ENCODE results near the gene USP5. TPM values are rescaled to one million over a fixed set of nuclear protein-coding genes. Genes with fewer than 3 reads are reported as not detected.

The USP5 gene
- total and polyA plus RNA-seq, 2 of the 8 experiments (the other 6 are each of a cell fraction or from before 2014, with no cell fraction given) = 66.5 to 148 TPM

GRCh38 chr12:6867413-6868210 lies 15.7 kb downstream of the USP5 start, which contains the start of gene TPI1:
TPI1 (plus strand) TSS chr12:6867531; CDS start chr12:6867567, 36 bp downstream.
- Histone ChIP-seq H2BK120ac (replicated peaks; ENCODE audit: low read depth, low read length) (peak within 1 kb of the TSS; percentile 61), H3K79me2 (ENCODE audit: control insufficient read depth in 1 of 2, insufficient read depth in 2 of 2, low read length in 2 of 2) (peaks cover 0 to 22% of the 10 kb centered on the region in 2 experiments; a peak in 2 of 4 replicates), H4K5ac (ENCODE audit: insufficient read length, low read depth, low read length) (peak within 1 kb of the TSS; percentile 53), H3K27ac (ENCODE audit: low read depth, low read length) (peak within 1 kb of the TSS; percentile 71), H2BK20ac (ENCODE audit: low read length) (no peak within 1 kb of the TSS), H3K4me2 (ENCODE audit: insufficient read depth in 1 of 2, low read depth in 2 of 2, low read length in 2 of 2) (peak within 1 kb of the TSS; percentile 93 to 94), H3K23ac (ENCODE audit: insufficient read length) (no peak within 1 kb of the TSS), H2AFZ (ENCODE audit: low read length) (no peak within 1 kb of the TSS), H3K23me2 (ENCODE audit: low read depth, low read length) (peaks cover 18% of the 10 kb centered on the region), H4K20me1 (replicated peaks in 1 of 2; ENCODE audit: control insufficient read depth in 1 of 2, insufficient read depth in 2 of 2, low read length in 2 of 2) (peaks cover 25 to 30% of the 10 kb centered on the region in 2 experiments), H3K36me3 (ENCODE audit: control insufficient read depth in 2 of 4, insufficient read depth in 4 of 4, low read length in 3 of 4) (peaks cover 8 to 52% (median 27%) of the 10 kb centered on the region in 4 experiments), H4K91ac (replicated peaks; ENCODE audit: insufficient read length, low read length) (peak within 1 kb of the TSS; percentile 87), H3K14ac (ENCODE audit: insufficient read length) (no peak within 1 kb of the TSS), H3K56ac (replicated peaks; ENCODE audit: insufficient read length, low read depth, low read length) (peak within 1 kb of the TSS; percentile 78), H3K4me3 (ENCODE audit: extremely low read depth in 1 of 4, insufficient read depth in 2 of 4, low read depth in 3 of 4, low read length in 4 of 4) (peak within 1 kb of the TSS; percentile 84 to 98 (median 86)), H4K8ac (ENCODE audit: extremely low read depth, insufficient read depth, low read length) (peak within 1 kb of the TSS; percentile 71; the same call in 1 of the 2 replicates), H2BK5ac (ENCODE audit: low read depth, low read length) (peak within 1 kb of the TSS; percentile 73; the same call in 1 of the 2 replicates), H2BK12ac (ENCODE audit: low read depth, low read length) (peak within 1 kb of the TSS; percentile 78; the same call in 1 of the 2 replicates), H3K9me3 (ENCODE audit: insufficient read depth in 2 of 2, low read depth in 1 of 2, low read length in 1 of 2) (no peaks in the 10 kb centered on the region), H3K79me1 (ENCODE audit: low read depth, low read length) (0 out of 2 replicates have a peak, but pooled peaks cover 4% of the 10 kb centered on the region), H2AK5ac (ENCODE audit: low read depth, low read length) (no peak within 1 kb of the TSS), H3K4me1 (replicated peaks in 1 of 4; ENCODE audit: control insufficient read depth in 3 of 4, insufficient read depth in 4 of 4, low read length in 3 of 4) (peaks cover 7 to 48% (median 25%) of the 10 kb centered on the region in 4 experiments), H3K4ac (replicated peaks; ENCODE audit: insufficient read length, low read depth, low read length) (peak within 1 kb of the TSS; percentile 93), H3K9ac (replicated peaks in 1 of 4; ENCODE audit: extremely low read depth in 1 of 4, low read depth in 3 of 4, low read length in 3 of 4) (peak within 1 kb of the TSS; percentile 60 to 85 (median 82)), H3K18ac (ENCODE audit: extremely low read depth, low read length) (peak within 1 kb of the TSS; percentile 94), H3K27me3 (replicated peaks in 1 of 4; ENCODE audit: control insufficient read depth in 3 of 4, extremely low read depth in 1 of 4, insufficient read depth in 3 of 4, low read length in 3 of 4) (no peaks in the 10 kb centered on the region), H2BK15ac (ENCODE audit: low read length) (peak within 1 kb of the TSS; percentile 88; the same call in 1 of the 2 replicates)
- CTCF ChIA-PET (ENCODE audit: partially characterized antibody) = interaction anchor here (0.8 to 10.4 kb wide), 17 partner anchors 10 to 113 kb away, joined by 3 to 216 read pairs (median 15); partner anchors contain the start of genes C12orf57 and RNU7-1
- POLR2A ChIA-PET (ENCODE audit: partially characterized antibody) = interaction anchor here (0.5 to 18.9 kb wide), 37 partner anchors 8 to 333 kb away, joined by 3 to 588 read pairs (median 6); partner anchors contain the start of genes ATN1, C12orf57, CDCA3 and COPS7A
- FAIRE-seq (no peak), DNase-seq (ENCODE audit: low read depth in 1 of 2, low spot score in 2 of 2) (peak in 1 of 2 experiments; percentile 67)
- WGBS, 2 experiments (ENCODE audit: extremely low coverage in 1 of 2, insufficient coverage in 1 of 2, insufficient read length in 1 of 2, insufficient replicate concordance in 2 of 2, low coverage in 1 of 2, low lambda C conversion rate in 2 of 2, missing lambda C conversion rate in 1 of 2) = 1% methylated on average over 60 of the region's 86 CpGs; no CpG with 5 or more reads in 1 of the 2 experiments
- TF ChIP-seq POLR2AphosphoS5 (IDR thresholded peaks at IDR 0.05; ENCODE audit: low read depth, low read length) (peak; percentile 97), RBBP5 (IDR thresholded peaks at IDR 0.05; ENCODE audit: borderline replicate concordance, low read depth, low read length) (no peak), EGR1 (IDR thresholded peaks at IDR 0.05; ENCODE audit: borderline replicate concordance, low read depth, low read length) (no peak), GTF2F1 (IDR thresholded peaks at IDR 0.05; ENCODE audit: borderline replicate concordance, low read depth, low read length) (peak; percentile 93), FOSL1 (IDR thresholded peaks at IDR 0.05; ENCODE audit: insufficient read depth, low read depth, low read length) (no peak), MAX (IDR thresholded peaks at IDR 0.05) (peak; percentile 52; the same call in 1 of the 2 replicates), TEAD4 (IDR thresholded peaks at IDR 0.05; ENCODE audit: low read depth, low read length) (no peak), SIN3A (conservative IDR thresholded peaks at IDR 0.05 in 1 of 2, IDR thresholded peaks at IDR 0.05 in 1 of 2; ENCODE audit: low read depth in 1 of 2, low read length in 2 of 2) (peak in 1 of 2 experiments; percentile 11; a peak in 1 of 4 replicates)
- TF ChIP-seq, protein P1, sequence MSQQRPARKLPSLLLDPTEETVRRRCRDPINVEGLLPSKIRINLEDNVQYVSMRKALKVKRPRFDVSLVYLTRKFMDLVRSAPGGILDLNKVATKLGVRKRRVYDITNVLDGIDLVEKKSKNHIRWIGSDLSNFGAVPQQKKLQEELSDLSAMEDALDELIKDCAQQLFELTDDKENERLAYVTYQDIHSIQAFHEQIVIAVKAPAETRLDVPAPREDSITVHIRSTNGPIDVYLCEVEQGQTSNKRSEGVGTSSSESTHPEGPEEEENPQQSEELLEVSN (IDR thresholded peaks at IDR 0.05) = peak; percentile 43; the same call in 1 of the 2 replicates

Measured in H1 (cell line).